Esophagus muscularis mucosa (tissue), 4 donors: Measurements from ENCODE around the gene CRBN. TPM values are rescaled to one million over a fixed set of nuclear protein-coding genes. Genes with fewer than 3 reads are reported as not detected.

Experiments
- DNase-seq: peaks from one replicate; pipeline ENCODE4 v3.0.0-alpha.2; 2017; ENCODE audit errors: extremely low spot score
- H3K27ac ChIP-seq, 4 donors: fragments of 200-600 bp; sonication (generic); replicated peaks in 1 of 4; 1 replicate in 3 of 4; 2 replicates in 1 of 4; pipeline ENCODE4 v1.5.1; 2016 to 2019; ENCODE audit warnings: mild to moderate bottlenecking in 1 of 4
- H3K27me3 ChIP-seq, 4 donors: fragments of 200-600 bp; sonication (generic); one replicate each; pipeline versions ENCODE4 v1.5.1 to v1.6.0; 2016 to 2019
- H3K36me3 ChIP-seq, 4 donors: fragments of 200-600 bp; sonication (generic); one replicate each; pipeline ENCODE4 v1.5.1; 2016 to 2019
- H3K4me1 ChIP-seq, 4 donors: fragments of 200-600 bp; sonication (generic); one replicate each; pipeline ENCODE4 v1.5.1; 2016 to 2019
- H3K4me3 ChIP-seq, 4 donors: fragments of 200-600 bp; sonication (generic); 1 replicate in 2 of 4; 2 replicates in 2 of 4; pipeline ENCODE4 v1.5.1; 2016 to 2019; ENCODE audit warnings: mild to moderate bottlenecking in 4 of 4, moderate library complexity in 1 of 4
- H3K9me3 ChIP-seq, 4 donors: fragments of 200-600 bp; sonication (generic); 1 replicate in 3 of 4; 2 replicates in 1 of 4; pipeline ENCODE4 v1.5.1; 2016 to 2019
- CTCF ChIP-seq, 3 experiments: fragments of 200-600 bp in 2 of 3; fragments of 450-650 bp in 1 of 3; sonication (generic) in 2 of 3; IDR thresholded peaks; one replicate each; pipeline ENCODE4 v1.5.1; 2017 to 2019; ENCODE audit warnings: antibody characterized with exemption in 3 of 3, mild to moderate bottlenecking in 2 of 3, moderate library complexity in 1 of 3
- EP300 ChIP-seq: sonication (generic); formaldehyde crosslinking; IDR thresholded peaks from one replicate; pipeline ENCODE4 v1.6.1; 2017; ENCODE audit warnings: antibody characterized with exemption
- POLR2A ChIP-seq: fragments of 450-650 bp; IDR thresholded peaks from one replicate; pipeline ENCODE4 v1.6.1; 2017; ENCODE audit warnings: antibody characterized with exemption, moderate library complexity, mild to moderate bottlenecking, low read depth
- POLR2AphosphoS5 ChIP-seq, 2 donors: sonication (generic); formaldehyde crosslinking; IDR thresholded peaks; one replicate each; pipeline ENCODE4 v1.6.1; 2017; ENCODE audit warnings: antibody characterized with exemption in 2 of 2
- WGBS: methylation state at CpG from one replicate; pipeline ENCODE4 v1.1.5; 2018; 5-methylcytosine and 5-hydroxymethylcytosine counted together
- intact Hi-C: fragments of 100-400 bp; cut with DNase I; formaldehyde crosslinking; loops from one replicate; pipeline ENCODE4 v1.15.1; 2023
- total RNA-seq, 4 donors: library from RNA; depleted of rRNA; stranded (reverse); fragments of >200 nt; gene quantifications; one replicate each; pipeline versions ENCODE4 v1.1.0 to v1.2.1, GENCODE V29; 2016

Gene CRBN
- total RNA-seq, 4 donors from 2014 or later: 46.5 to 109 (median 85.0) TPM

GRCh38 chr3:3151513-3151912 lies 28.0 kb downstream of the CRBN start:
- Histone ChIP-seq H3K4me1 (peaks cover 0 to 20% (median 4%) of the 10 kb centered on the region in 4 donors), H3K36me3 (peaks cover 45 to 99% (median 83%) of the 10 kb centered on the region in 4 donors), H3K4me3 (no peak overlapping the region), H3K9me3 (no peaks in the 10 kb centered on the region), H3K27me3 (no peaks in the 10 kb centered on the region), H3K27ac (no peak overlapping the region)
- no peak for DNase-seq
- TF ChIP-seq EP300 (no peak), CTCF (IDR thresholded peaks at IDR 0.05) (no peak), POLR2AphosphoS5 (IDR thresholded peaks at IDR 0.05) (no peak), POLR2A (no peak)
- 59% methylated on average over 1 of the region's 1 CpG for WGBS
- intact Hi-C loops: no loop called here

GRCh38 chr3:3149560-3149959 lies 29.9 kb downstream of the CRBN start:
- DNase-seq: no peak
- H3K27ac ChIP-seq: no peak overlapping the region
- H3K4me3 ChIP-seq: no peak overlapping the region
- WGBS: 85% methylated on average over 1 of the region's 1 CpG
- no peaks in the 10 kb centered on the region for H3K27me3 ChIP-seq
- no peaks in the 10 kb centered on the region for H3K9me3 ChIP-seq
- peaks cover 0 to 11% (median 0%) of the 10 kb centered on the region in 4 donors for H3K4me1 ChIP-seq
- peaks cover 34 to 100% (median 83%) of the 10 kb centered on the region in 4 donors for H3K36me3 ChIP-seq
- no peak for TF ChIP-seq POLR2AphosphoS5 (IDR thresholded peaks at IDR 0.05)
- TF ChIP-seq CTCF (IDR thresholded peaks at IDR 0.05): no peak
- TF ChIP-seq EP300: no peak
- no peak for TF ChIP-seq POLR2A
- intact Hi-C loops: no loop called here

GRCh38 chr3:3145831-3146230 lies 33.7 kb downstream of the CRBN start:
- no peak overlapping the region for H3K27ac ChIP-seq
- no peak overlapping the region for H3K4me3 ChIP-seq
- no peaks in the 10 kb centered on the region for H3K4me1 ChIP-seq
- H3K27me3 ChIP-seq: no peaks in the 10 kb centered on the region
- DNase-seq: no peak
- no peaks in the 10 kb centered on the region for H3K9me3 ChIP-seq
- 85% methylated on average over 8 of the region's 8 CpGs for WGBS
- H3K36me3 ChIP-seq: peaks cover 33 to 100% (median 75%) of the 10 kb centered on the region in 4 donors
- intact Hi-C loops: no loop called here
- TF ChIP-seq CTCF (IDR thresholded peaks at IDR 0.05) (no peak), POLR2A (no peak), EP300 (no peak), POLR2AphosphoS5 (IDR thresholded peaks at IDR 0.05) (no peak)

- peaks cover 38 to 100% (median 71%) of the 10 kb centered on the region in 4 donors for H3K36me3 ChIP-seq
- no peaks in the 10 kb centered on the region for H3K4me1 ChIP-seq
- H3K27ac ChIP-seq: no peak overlapping the region
- no peaks in the 10 kb centered on the region for H3K27me3 ChIP-seq
- no peak overlapping the region for H3K4me3 ChIP-seq
- no peaks in the 10 kb centered on the region for H3K9me3 ChIP-seq
- intact Hi-C loops: no loop called here
- TF ChIP-seq POLR2AphosphoS5 (IDR thresholded peaks at IDR 0.05) (no peak), POLR2A (no peak), CTCF (IDR thresholded peaks at IDR 0.05) (no peak), EP300 (no peak)
- no peak for DNase-seq
Observed at GRCh38 chr3:3141939-3142338, 37.6 kb downstream of the CRBN start.

GRCh38 chr3:3137526-3137925 lies 42.0 kb downstream of the CRBN start:
- DNase-seq: no peak
- peaks cover 22 to 68% (median 42%) of the 10 kb centered on the region in 4 donors for H3K36me3 ChIP-seq
- TF ChIP-seq POLR2AphosphoS5 (IDR thresholded peaks at IDR 0.05) (no peak), EP300 (no peak), POLR2A (no peak), CTCF (IDR thresholded peaks at IDR 0.05) (no peak)
- no peaks in the 10 kb centered on the region for H3K27me3 ChIP-seq
- 94% methylated on average over 6 of the region's 6 CpGs for WGBS
- H3K4me3 ChIP-seq: no peak overlapping the region
- H3K27ac ChIP-seq: no peak overlapping the region
- no peaks in the 10 kb centered on the region for H3K4me1 ChIP-seq
- no peaks in the 10 kb centered on the region for H3K9me3 ChIP-seq
- intact Hi-C loops: no loop called here
